Bone marrow (tissue), 2 donors: ENCODE results near the gene PSMC5.
"Not testable (repeated sequence)": the region's sequence is repeated elsewhere in the genome, so short reads cannot be mapped to it uniquely, and the experiment has no call there.

Source experiments
- DNase-seq, 2 donors: peaks; one replicate each; lab custom pipeline; 2025; lab: John Stamatoyannopoulos, UW

PSMC5 gene

DNA sequence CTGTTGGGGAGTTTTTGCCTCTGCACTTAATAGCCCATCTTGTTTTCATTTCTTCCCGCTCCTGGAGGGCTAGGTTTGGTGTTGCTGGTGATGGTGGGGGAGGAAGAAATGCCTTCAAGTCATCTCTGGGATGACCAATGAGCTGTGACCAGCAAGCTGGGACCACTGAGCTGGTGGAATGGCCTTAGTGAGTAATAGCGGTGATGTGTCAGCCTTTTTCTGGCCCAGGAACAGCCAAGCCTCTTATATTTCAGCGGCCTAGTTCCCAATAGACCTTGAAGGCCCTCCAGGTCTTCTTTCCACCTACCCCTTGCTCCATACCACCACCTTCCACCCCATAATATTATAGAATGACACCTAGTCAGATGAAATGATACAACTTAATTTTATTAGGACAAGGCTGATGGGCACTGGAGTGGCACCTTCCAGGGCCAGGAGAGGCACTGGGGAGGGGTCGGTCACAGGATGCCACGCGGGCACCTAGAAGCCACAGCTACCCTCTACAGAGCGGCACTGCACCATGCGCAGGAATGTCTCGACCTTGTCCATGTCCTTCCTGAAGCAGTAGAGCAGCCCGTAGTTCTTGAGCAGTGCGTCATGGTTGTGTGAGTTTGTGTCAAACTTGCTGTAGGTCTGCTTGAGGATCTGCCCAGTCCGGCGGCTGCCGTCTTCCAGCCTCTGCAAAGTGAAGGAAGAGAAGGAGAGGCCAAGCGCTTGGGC lies 44.6 kb downstream of the PSMC5 start:
- not testable (repeated sequence) for DNase-seq

DNA sequence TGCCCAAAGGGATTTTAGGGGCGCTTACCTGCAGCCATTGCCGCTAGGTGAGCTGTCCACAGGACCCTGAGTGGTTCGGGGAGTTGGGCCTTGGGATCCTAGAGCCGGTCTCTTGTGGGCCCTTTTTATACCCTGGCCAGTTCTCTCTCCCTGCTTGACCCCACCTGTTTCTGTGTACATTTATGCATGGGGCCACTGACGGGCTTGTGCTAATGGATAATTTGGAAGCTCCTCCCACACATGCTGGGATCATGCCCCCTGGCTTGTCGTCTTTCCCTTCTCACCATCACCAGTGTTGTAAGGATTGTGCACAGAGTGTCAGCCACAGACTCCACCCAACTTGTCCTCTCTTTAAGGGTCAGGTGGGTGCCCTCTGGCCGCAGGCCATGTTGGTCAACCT lies 46.3 kb downstream of the PSMC5 start, which contains the start of gene CSH2:
TSS of gene CSH2 (minus strand) at position 101 of the 400 bp plus-strand sequence. CDS start at position 38, 63 bp downstream.
- DNase-seq = not testable (repeated sequence)

DNA sequence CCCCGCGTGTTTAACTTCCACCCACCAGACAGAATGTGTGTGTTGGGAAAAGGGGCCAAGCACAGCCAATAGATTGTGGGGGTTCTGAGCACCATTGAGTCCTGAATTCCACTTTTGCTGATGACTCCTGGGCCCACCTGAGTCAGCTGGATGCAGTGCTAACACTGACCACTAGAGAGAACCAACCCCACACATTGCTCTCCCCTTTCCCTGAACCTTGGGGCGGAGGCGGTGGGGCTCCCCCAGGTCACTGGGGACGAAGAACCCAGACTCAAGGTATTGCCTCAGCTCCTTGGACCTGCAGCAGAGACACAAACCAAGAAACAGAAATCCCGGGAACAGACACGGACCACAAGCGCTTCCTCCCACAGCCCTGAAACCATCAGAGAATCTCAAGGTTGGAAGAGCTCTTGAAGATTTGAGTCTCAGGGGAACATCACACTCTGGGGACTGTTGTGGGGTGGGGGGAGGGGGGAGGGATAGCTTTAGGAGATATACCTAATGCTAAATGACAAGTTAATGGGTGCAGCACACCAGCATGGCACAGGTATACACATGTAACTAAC lies 46.9 kb downstream of the PSMC5 start:
- not testable (repeated sequence) for DNase-seq

DNA sequence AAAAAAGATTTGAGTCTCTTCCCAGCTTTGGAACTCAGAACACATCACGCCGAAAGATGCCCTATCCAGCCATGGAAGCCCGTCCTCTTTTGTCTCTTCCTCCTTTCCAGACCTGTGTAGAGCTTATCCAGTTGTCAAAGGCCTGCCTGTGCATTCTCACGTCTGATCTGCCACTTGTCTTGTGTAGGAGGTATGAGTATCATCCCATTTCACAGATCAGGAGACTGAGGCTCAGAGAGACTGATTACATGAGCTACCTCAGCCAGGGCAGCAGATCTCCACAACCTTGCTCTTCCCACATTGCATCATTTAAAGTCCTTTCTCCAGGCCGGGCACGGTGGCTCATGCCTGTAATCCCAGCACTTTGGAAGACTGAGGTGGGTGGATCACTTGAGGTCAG lies 47.5 kb downstream of the PSMC5 start:
- not testable (repeated sequence) for DNase-seq

DNA sequence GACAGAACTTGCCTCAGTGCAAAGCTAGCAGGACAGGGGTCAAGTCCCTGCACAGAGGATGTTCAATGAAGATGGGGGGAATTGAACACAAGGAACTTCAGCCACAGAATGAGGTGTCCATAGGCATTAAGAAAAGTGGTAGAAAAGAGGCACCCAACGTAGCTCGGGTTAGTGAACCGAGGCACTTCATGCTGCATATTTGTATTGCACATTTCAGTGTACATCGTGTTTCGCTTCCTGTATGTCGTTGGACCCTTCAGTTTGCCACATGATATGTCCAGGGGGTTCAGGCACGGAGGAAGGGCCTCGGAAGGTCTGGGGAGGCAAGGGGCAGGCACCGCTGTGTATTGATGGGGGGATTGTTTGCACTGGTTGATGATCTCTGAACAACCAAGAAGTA lies 51.2 kb downstream of the PSMC5 start:
- DNase-seq = not testable (repeated sequence)

DNA sequence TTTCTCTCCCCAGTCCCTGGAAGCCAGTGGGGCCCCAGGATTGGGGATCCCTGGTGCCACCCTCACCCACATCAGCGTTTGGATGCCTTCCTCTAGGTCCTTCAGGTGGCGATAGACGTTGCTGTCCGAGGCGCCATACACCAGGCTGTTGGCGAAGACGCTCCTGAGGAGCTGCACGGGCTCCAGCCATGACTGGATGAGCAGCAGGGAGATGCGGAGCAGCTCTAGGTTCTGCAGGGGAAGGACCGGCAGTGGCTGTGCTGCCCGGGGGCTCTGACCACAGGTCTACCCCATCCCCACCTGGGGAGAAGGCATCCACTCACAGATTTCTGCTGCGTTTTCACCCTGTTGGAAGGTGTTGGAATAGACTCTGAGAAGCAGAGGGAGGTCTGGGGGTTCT lies 53.5 kb downstream of the PSMC5 start:
- no peak for DNase-seq

DNA sequence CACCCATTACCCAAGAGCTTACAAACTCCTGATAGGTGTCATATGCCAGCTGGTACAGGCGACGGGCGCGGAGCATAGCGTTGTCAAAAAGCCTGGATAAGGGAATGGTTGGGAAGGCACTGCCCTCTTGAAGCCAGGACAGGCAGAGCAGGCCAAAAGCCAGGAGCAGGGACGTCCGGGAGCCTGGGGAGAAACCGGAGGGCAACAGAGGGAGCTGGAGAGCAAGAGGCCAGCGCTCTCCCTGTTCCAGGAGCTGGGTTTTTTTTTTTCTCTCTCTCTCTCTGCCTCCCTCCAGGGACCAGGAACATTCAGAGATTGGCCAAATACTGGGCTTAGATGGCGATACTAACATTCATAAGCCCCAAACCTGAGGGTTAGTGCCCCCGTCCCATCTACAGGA lies 54.1 kb downstream of the PSMC5 start:
- not testable (repeated sequence) for DNase-seq
